NCI-H510A treated with DMSO at 0.1 percent for 48 hours (cell line): ENCODE results near the gene STAB1.

Source experiments
- DNase-seq: peaks from one replicate; lab custom pipeline; 2025; lab: John Stamatoyannopoulos, UW

The STAB1 gene

DNA sequence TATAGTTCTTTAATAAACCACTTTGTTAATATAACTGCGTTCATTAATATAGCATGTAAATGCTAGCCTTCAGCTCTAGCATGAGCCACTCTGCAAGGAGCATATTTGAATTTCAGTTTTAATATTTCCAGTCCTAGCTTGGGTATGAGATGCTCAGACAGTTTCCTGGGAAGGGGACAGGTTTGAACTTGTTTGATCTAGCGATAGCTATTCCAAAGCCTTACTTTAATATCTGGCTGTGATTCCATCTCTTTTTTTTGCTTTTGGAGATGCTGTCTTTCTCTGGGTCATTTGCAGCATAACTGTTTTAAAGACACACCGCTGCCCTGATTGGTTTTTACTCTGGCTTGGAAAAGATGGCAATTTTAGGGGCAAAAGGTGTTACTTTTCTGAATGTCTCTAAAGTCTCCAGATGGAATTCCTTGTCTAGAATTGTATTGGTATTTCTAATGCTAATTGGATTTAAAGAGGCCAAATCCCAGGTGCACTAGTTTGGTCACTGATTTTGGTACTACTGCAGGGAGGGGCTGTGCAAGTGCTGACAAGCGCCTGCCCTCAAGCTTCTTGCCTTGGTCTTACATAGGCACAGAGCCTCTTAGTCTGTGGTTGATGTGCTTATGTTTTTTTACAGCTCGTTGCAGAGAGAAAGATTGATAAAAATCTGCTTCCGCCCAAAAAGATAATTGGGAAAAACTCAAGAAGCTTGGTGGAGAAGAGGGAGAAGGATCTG lies 36.9 kb upstream of the STAB1 start:
- no peak for DNase-seq

- no peak for DNase-seq
Observed at GRCh38 chr3:52458770-52459545, 36.2 kb upstream of the STAB1 start.

GRCh38 chr3:52461874-52462273 lies 33.3 kb upstream of the STAB1 start:
- DNase-seq, result no peak

DNA sequence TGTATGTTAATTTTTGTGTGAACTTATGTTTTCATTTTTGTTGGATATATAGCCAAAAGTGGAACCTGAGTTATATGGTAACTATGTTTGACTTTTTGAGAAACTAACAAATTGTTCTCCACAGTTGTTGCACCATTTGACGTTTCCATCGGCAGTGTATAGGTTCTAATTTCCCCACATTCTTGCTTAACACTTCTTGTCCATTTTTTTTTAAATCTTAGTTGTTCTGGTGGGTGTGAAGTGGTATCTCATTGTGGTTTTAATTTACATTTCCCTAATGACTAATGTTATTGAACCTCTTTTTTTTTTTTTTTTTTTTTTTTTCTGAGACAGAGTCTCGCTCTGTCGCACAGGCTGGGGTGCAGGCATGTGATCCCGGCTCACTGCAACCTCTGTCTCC lies 31.7 kb upstream of the STAB1 start:
- DNase-seq, result no peak

GRCh38 chr3:52468336-52468735 lies 26.8 kb upstream of the STAB1 start:
- DNase-seq, result no peak

DNA sequence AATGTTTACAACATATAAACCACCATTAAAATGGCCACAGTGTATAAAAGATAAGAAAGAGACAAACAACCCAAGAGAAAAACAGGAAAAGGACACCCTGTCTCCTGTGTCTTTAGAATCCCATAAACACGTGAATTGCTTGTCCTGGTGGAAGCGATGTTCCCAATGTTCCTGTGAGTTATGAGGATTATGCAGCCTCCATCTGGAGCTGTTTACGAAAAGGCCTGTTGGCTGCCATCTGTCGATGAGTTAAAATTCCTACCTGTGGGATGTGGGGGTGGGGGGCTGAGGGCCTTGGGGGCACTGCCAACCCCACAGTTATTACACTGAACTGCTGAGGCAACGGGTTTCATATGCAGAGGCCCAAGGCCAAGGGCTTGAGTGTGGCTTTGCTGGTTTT lies 26.1 kb upstream of the STAB1 start:
- DNase-seq, result no peak

DNA sequence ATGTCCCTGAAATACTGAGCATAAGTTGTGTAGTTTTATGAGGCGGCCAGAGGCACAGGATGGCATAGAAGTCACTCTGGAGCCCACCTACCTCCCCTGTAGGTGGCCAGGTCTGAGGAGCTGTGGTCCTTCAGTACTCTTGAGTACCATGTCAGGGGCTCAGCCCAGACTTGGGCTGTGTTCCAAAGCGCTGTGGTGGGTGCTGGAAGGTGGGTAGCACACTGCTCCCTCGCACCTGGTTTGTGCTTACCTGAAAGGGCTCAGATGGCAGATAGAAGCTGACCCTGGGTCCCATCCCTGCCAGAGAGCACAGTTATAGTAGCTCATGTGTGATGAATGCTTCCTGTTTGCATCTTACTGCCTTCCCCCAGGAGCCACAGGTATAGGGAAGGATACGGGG lies 24.2 kb upstream of the STAB1 start:
- DNase-seq, result no peak

- DNase-seq, result no peak
Observed at GRCh38 chr3:52471371-52472238, 23.5 kb upstream of the STAB1 start.

GRCh38 chr3:52472239-52473000 lies 22.7 kb upstream of the STAB1 start:
- DNase-seq, result no peak

DNA sequence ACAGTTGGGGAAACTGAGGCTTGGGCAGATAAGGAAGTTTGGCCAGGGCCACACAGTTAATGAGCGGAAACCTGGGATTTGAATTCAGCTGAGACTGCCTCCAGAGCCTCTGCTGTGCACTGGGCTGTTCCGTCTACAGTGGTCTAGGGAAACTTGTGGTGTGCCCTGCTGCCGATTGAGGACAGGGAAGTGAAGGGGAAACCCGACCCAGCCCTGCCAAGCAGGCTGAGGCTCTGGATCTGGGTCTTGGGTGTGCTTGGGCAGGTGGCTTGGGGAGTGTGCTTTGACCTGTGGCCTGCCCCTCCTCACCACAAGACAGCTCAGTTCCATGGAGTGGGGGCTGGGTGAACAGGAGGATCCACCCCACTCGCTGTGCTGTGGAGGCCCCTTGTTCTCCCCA lies 22.1 kb upstream of the STAB1 start:
- no peak for DNase-seq

GRCh38 chr3:52477076-52477795 lies 17.9 kb upstream of the STAB1 start:
- no peak for DNase-seq

GRCh38 chr3:52477796-52478095 lies 17.4 kb upstream of the STAB1 start:
- DNase-seq, result no peak

DNA sequence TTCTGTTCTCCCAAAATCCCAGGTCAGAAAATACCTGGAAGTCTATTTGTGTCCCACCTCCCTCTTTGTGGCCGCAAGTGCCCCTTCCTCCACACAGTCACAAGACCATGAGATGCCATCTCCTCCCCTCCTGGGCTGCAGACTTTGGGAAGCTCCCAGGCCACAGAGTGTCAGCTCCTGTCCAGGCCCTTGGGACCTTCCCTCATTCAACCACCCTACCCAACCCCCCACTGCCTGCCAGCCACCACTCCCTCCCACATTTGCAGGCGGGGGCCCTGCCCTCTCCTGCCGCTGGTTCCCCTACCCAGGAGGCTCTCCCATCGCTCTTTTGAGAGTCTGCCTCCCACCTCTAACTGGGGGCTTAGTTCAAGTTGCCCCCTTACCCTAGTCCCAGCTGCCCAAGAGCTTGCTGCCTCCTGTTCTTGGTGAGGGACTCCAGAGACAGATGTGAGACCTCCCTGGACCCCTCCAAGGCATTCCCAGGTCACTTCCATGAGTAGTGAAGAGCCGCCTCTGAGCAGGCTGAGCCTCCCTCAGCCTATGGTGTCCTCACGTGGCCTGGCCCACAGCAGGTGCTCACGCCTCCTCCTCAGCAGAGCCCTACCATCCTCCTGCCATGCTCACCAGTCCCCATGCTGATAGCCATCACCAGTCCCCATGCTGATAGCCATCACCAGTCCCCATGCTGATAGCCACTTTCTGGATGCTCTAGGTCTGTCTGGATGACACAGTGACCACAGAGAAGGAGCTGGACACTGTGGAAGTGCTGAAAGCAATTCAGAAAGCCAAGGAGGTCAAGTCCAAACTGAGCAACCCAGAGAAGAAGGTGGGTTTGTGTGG lies 15.9 kb upstream of the STAB1 start:
- DNase-seq, result no peak

- no peak for DNase-seq
Observed at GRCh38 chr3:52479877-52480575, 15.1 kb upstream of the STAB1 start.

- no peak for DNase-seq
Observed at GRCh38 chr3:52480768-52481715, 14.1 kb upstream of the STAB1 start.

DNA sequence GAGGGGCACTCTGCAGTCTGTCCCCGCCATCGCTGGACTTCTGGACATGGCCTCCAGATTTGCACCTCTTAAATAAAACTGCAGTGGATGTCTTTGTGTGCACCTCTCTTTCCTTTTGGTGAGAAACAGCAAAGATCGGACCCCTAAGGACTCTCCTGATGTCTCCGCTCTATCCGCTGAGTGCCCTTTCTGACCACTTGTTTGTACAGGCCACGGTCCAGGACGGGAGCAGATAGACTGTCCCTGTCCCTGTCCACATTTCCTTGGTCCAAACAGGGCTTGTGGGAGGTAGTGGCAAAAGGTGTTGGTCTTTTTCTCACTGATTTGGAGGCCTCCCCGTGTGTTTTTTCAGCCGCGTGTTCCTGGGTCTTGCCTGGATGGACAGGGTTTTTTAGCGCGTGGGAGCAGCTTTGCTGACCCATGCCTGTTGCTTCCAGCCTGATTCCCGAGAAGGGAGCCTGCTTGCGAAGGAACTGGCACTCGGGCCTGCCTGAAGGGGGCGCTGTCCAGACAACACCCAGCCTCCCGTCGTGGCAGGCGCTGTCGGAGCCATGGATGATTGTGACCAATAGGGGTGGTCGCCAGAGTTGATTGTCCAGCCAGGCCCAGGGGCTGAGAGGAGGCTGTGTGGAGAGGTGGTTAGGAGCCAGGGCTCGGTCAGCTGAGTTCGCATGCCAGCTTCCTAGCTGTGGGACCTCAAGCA lies 13.2 kb upstream of the STAB1 start:
- DNase-seq, result no peak

- no peak for DNase-seq
Observed at GRCh38 chr3:52483081-52483480, 12.1 kb upstream of the STAB1 start.
